Suppressor macrophage treated with lipopolysaccharide for 4 hours (primary cell): Measurements from ENCODE around the gene ZNF487.
"Not testable (repeated sequence)": the region's sequence is repeated elsewhere in the genome, so short reads cannot be mapped to it uniquely, and the experiment has no call there.

ENCODE experiments used
- DNase-seq: peaks from one replicate; pipeline ENCODE4 v3.0.0-alpha.2; 2020

Gene ZNF487

GRCh38 chr10:43440463-43441134 is 3.7 kb downstream of the ZNF487 start:
- DNase-seq = no peak

- no peak for DNase-seq
Measured at GRCh38 chr10:43444323-43444722, 7.4 kb downstream of the ZNF487 start.

- no peak for DNase-seq
Measured at GRCh38 chr10:43444897-43445466, 8.1 kb downstream of the ZNF487 start.

GRCh38 chr10:43446219-43447017 is 9.5 kb downstream of the ZNF487 start:
- not testable (repeated sequence) for DNase-seq

- no peak for DNase-seq
Measured at GRCh38 chr10:43448742-43449141, 11.8 kb downstream of the ZNF487 start.

GRCh38 chr10:43452356-43452914 is 15.5 kb downstream of the ZNF487 start:
- no peak for DNase-seq

GRCh38 chr10:43453266-43453831 is 16.4 kb downstream of the ZNF487 start:
- DNase-seq = no peak

GRCh38 chr10:43454025-43454424 is 17.1 kb downstream of the ZNF487 start:
- DNase-seq = not testable (repeated sequence)

GRCh38 chr10:43456561-43456960 is 19.6 kb downstream of the ZNF487 start:
- not testable (repeated sequence) for DNase-seq

- DNase-seq = no peak
Measured at GRCh38 chr10:43458227-43458626, 21.3 kb downstream of the ZNF487 start.

GRCh38 chr10:43461950-43462349 is 25.0 kb downstream of the ZNF487 start:
- DNase-seq = peak; percentile 88

- DNase-seq = not testable (repeated sequence)
Measured at GRCh38 chr10:43465086-43465735, 28.3 kb downstream of the ZNF487 start.

GRCh38 chr10:43465736-43466120 is 28.8 kb downstream of the ZNF487 start:
- DNase-seq = not testable (repeated sequence)

GRCh38 chr10:43471146-43471545 is 34.2 kb downstream of the ZNF487 start:
- no peak for DNase-seq

GRCh38 chr10:43471935-43472720 is 35.2 kb downstream of the ZNF487 start:
- DNase-seq = no peak

- DNase-seq = no peak
Measured at GRCh38 chr10:43479275-43479674, 42.4 kb downstream of the ZNF487 start.

- no peak for DNase-seq
Measured at GRCh38 chr10:43482319-43483078, 45.6 kb downstream of the ZNF487 start.

GRCh38 chr10:43491855-43492254 is 54.9 kb downstream of the ZNF487 start:
- DNase-seq = no peak

- DNase-seq = no peak
Measured at GRCh38 chr10:43502931-43503330, 66.0 kb downstream of the ZNF487 start.

GRCh38 chr10:43524434-43525247 is 87.7 kb downstream of the ZNF487 start:
- DNase-seq = no peak
